Mesothelial cell of epicardium (in vitro differentiated cells): Measurements from ENCODE around the gene RSPH10B2. TPM values are rescaled to one million over a fixed set of nuclear protein-coding genes. Genes with fewer than 3 reads are reported as not detected.
"Not testable (repeated sequence)": the region's sequence is repeated elsewhere in the genome, so short reads cannot be mapped to it uniquely, and the experiment has no call there.

ENCODE experiments used
- DNase-seq, 2 experiments: peaks; one replicate each; pipeline ENCODE4 v3.0.0; 2021; ENCODE audit warnings: low spot score in 2 of 2; ENCODE audit not compliant: unreplicated experiment in 2 of 2
- H3K27ac Mint-ChIP-seq: 2 replicates; pipeline ENCODE4 v1.8.0; 2021; ENCODE audit warnings: mixed read lengths
- H3K27me3 Mint-ChIP-seq: 2 replicates; pipeline ENCODE4 v1.8.0; 2021; ENCODE audit warnings: low read depth, mixed read lengths
- H3K36me3 Mint-ChIP-seq: 2 replicates; pipeline ENCODE4 v1.8.0; 2021; ENCODE audit warnings: mixed read lengths
- H3K4me1 Mint-ChIP-seq: 2 replicates; pipeline ENCODE4 v1.8.0; 2021; ENCODE audit warnings: mixed read lengths
- H3K4me3 Mint-ChIP-seq: 2 replicates; pipeline ENCODE4 v1.8.0; 2021; ENCODE audit warnings: mild to moderate bottlenecking, moderate library complexity, mixed read lengths
- H3K9me3 Mint-ChIP-seq: 2 replicates; pipeline ENCODE4 v1.8.0; 2021; ENCODE audit warnings: mixed read lengths
- total RNA-seq: library from RNA; stranded (reverse); gene quantifications from 3 replicates; pipeline ENCODE4 v1.2.1, GENCODE V29; 2021

The RSPH10B2 gene
- total RNA-seq, 1 donor from 2014 or later: 0.45 TPM

DNA sequence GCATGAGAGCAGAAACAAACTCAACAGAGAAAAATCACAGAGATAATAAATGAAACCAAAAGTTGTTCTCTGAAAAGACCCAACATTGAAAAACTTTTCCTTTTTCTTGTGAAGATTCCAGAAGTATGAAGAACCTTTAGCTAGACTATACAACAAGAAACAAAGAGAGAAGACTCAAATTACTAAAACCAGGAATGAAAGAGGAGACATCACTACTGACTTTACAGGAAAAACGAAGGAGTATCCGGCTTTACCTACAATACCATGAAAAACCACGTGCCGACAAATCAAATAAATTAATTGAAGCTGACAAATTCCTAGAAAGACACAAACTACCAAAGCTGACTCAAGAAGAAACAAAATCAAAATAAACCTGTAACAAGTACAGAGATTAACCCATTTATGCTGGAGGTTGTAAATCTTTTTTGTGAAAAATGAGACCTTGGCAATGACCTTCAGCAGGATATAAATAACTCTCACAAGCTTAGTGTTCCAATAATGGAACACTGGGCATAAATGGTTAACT, 53.6 kb downstream of the RSPH10B2 start:
- H3K27ac Mint-ChIP-seq, DNase-seq, H3K36me3 Mint-ChIP-seq, H3K4me3 Mint-ChIP-seq, H3K27me3 Mint-ChIP-seq, H3K4me1 Mint-ChIP-seq, H3K9me3 Mint-ChIP-seq: not testable (repeated sequence)

DNA sequence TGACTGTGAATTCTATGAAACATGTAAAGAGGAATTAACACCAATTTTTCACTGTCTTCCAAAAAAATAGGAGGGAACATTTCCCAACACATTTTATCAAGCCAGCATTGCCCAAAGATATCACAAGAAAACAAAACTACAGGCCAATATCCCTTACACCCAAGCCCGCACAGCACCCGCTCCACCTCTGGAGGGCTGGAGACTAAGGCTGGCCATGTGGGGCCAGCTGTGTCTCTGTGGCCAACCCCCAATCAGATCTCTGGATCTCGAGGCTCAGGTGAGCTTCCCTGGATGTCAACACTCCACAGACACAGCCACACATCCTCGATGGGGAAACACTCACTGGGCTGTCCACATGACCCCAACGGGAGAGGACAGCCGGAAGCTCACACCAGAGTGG, 54.1 kb downstream of the RSPH10B2 start:
- not testable (repeated sequence) for H3K4me1 Mint-ChIP-seq, H3K4me3 Mint-ChIP-seq, H3K27me3 Mint-ChIP-seq, DNase-seq, H3K36me3 Mint-ChIP-seq, H3K9me3 Mint-ChIP-seq, H3K27ac Mint-ChIP-seq

DNA sequence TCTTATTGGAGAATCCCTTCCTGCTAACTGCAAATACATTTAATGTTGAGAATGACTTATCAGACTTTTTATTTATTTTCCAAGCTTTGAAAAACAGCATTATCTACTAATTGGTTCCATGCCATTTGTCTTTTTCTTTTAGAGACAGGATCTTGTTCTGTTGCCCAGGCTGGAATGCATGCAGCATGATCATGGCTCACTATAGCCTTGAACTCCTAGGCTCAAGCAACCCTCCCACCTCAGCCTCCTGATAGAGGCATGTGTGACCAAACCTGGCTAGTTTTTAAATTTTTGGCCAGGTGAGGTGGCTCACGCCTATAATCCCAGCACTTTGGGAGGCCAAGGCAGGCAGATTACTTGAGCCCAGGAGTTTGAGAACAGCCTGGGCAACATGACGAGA, 59.1 kb downstream of the RSPH10B2 start:
- H3K4me1 Mint-ChIP-seq, H3K4me3 Mint-ChIP-seq, DNase-seq, H3K27ac Mint-ChIP-seq, H3K9me3 Mint-ChIP-seq, H3K27me3 Mint-ChIP-seq, H3K36me3 Mint-ChIP-seq: not testable (repeated sequence)

DNA sequence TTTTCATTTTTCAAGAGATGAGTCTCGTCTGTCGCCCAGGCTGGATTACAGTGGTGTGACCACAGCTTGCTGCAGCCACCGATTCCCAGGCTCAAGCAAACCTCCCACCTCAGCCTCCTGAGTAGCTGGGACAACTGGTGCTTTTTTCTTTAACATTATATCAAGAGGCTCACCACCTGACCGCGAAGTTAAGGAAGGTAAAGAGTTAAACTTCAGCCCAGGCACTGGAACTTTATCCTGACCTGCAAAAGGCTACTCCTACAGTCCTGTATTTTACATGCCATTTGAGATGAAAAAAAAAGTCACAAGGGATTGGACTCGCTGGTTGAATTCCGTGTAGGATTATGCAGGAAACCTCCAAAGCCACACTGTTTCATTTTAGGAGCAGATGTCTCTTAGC, 61.6 kb downstream of the RSPH10B2 start:
- H3K4me3 Mint-ChIP-seq, H3K4me1 Mint-ChIP-seq, DNase-seq: not testable (repeated sequence)

DNA sequence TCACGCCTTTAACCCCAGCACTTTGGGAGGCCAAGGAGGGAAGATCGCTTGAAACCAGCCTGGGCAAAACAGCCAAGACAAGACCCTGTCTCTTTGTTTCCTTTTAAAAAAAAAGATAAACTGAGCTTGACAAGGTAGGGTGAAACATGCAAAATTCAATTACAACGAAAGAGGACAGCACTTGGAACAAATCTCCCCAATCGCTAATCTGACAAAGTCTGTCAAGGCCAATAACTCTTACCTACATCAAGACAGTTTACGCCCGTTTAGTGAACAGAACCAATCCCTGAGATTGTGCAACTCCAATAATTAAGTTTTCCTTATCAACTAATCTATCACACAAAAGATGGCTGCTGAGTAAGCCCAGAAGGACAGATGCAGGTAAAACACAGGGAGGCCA, 67.7 kb downstream of the RSPH10B2 start:
- not testable (repeated sequence) for H3K9me3 Mint-ChIP-seq, H3K27ac Mint-ChIP-seq, H3K4me1 Mint-ChIP-seq, DNase-seq, H3K27me3 Mint-ChIP-seq, H3K4me3 Mint-ChIP-seq
- peaks cover 11% of the 10 kb centered on the region for H3K36me3 Mint-ChIP-seq

More for the DNA sequence above, 61.6 kb downstream of the RSPH10B2 start:
- H3K9me3 Mint-ChIP-seq, H3K36me3 Mint-ChIP-seq, H3K27me3 Mint-ChIP-seq, H3K27ac Mint-ChIP-seq: not testable (repeated sequence)

DNA sequence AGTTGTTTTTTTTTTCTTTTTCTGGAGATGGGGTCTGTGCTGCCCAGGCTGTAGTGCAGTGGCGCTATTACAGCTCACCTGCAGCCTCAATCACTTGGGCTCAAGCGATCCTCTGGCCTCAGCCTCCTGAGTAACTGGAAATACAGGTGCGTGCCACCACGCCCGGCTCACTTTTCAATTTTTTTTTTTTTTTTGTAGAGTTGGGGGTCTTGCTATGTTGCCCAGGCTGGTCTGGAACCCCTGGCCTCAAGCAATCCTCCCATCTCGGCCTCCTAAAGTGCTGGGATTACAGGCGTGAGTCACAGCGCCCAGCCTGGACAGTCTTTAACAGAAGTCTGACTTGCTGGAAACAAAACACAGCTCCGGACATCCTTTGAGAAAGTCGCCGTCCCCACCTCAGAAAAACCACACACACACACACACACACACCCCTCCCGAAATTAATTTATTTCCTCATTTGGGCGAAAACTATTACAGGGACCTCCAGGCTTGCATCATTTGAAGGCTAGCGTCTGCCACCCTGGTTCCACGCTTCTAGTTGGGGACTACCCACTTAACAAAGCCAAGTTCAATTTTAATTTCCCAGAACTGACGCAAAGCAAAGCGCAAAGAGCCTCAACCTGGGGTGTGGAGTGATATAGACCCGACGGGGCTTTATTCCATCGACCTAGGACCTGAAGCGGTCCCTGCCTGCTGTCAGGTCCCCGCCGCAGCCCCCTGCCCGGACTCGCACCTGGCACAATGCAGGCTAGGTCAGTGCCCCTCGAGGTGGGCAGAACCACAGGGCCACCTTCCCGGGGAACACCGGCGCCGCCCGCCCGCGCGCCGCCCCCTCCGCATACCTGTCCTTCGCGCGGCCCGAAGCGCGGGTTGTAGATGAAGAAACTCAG, 71.6 kb downstream of the RSPH10B2 start:
- H3K4me1 Mint-ChIP-seq: not testable (repeated sequence)

DNA sequence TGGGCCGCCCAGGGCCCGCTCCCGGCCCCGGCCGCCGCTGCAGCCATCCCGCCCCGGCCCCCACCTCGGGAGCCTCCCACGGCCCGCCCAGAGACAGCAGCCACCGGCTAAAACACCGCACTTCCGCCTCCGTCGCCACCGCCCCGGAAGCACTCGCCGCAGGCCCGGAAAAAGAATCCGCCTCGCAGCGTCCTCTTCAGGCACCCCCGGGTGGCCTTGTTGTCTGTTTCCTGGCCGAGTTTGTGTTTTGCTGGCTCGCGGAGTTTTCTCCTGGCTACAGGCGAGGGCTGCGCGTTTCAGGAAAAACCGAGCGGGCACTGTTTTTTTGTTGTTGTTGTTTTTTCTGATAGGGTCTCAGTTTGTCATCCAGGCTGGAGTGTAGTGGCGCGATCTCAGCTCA, 72.2 kb downstream of the RSPH10B2 start, which contains the start of gene CCZ1B:
CCZ1B (minus strand) TSS at position 125 of the 400 bp plus-strand sequence; CDS start at position 47, 78 bp downstream.
- DNase-seq: peak; percentile 41 to 79
- peaks cover 28% of the 10 kb centered on the region for H3K27me3 Mint-ChIP-seq
- H3K27ac Mint-ChIP-seq: peak within 1 kb of the TSS; percentile 98
- H3K36me3 Mint-ChIP-seq, H3K9me3 Mint-ChIP-seq, H3K4me1 Mint-ChIP-seq: not testable (repeated sequence)
- H3K4me3 Mint-ChIP-seq: peak within 1 kb of the TSS; percentile 93

More for the DNA sequence above, 71.6 kb downstream of the RSPH10B2 start:
- not testable (repeated sequence) for H3K36me3 Mint-ChIP-seq, H3K27ac Mint-ChIP-seq, DNase-seq, H3K9me3 Mint-ChIP-seq
- Mint-ChIP-seq H3K27me3 (peaks cover 23% of the 10 kb centered on the region), H3K4me3 (peak overlapping the region; percentile 63)

DNA sequence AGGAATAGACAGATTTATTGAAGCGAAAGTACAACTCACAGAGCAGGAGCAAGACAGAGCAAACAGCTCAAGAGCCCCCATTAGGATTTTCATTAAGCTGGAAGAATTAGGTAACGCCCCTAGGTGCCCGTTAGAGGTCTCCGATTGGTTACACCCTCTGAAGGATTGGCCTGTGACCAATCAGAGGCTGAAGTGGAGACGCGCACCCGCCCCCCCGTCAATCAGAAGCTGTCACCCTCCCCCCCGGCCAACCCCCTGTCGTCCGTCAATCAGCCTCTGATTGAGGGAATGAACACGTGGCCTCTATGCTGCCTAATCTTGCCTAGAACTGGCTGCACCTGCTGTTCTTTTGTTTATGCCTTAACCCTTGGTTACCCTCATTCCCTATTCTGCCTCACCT, 73.3 kb downstream of the RSPH10B2 start:
- H3K9me3 Mint-ChIP-seq, DNase-seq, H3K4me1 Mint-ChIP-seq, H3K36me3 Mint-ChIP-seq: not testable (repeated sequence)
- peak overlapping the region; percentile 58 for H3K4me3 Mint-ChIP-seq
- peaks cover 38% of the 10 kb centered on the region for H3K27me3 Mint-ChIP-seq
- H3K27ac Mint-ChIP-seq: peak overlapping the region; percentile 50

DNA sequence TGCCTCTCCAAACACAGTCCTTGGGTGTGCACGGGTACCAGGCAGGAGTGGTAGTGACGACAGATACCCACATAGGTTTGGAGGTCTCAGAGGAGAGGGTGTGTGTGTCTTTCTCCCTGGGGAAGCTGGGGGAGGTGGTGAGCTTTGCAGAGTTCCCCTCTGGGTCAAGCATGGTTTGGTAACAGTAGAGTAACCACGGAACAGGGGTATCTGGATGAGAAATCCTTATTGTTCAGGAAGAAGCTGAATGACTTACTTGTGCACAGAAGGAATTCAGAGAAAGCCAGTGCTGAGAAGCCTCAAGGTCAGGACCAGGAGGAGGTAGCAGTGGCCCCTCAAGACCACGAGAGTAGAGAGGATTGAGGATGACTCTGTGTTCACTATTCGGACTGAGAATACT, 75.7 kb downstream of the RSPH10B2 start:
- not testable (repeated sequence) for DNase-seq, H3K27ac Mint-ChIP-seq

DNA sequence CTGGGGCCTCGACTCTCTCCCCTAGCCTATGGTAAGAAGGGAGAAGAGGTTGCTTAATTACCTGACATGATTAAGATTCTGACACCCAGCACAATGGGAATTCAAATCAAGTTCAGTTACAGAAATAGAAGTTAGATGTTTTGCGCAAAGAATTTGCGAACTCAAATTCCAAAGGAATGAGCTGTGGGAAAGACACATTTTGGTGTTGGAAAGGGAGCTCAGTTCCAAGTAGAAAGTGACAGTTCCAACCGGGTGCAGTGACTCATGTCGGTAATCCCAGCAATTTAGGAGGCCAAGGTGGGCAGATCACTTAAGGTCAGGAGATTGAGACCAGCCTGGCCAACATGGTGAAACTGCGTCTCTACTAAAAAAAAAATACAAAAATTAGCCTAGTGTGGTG, 76.1 kb downstream of the RSPH10B2 start:
- H3K4me3 Mint-ChIP-seq, H3K9me3 Mint-ChIP-seq, DNase-seq, H3K4me1 Mint-ChIP-seq, H3K27ac Mint-ChIP-seq, H3K36me3 Mint-ChIP-seq: not testable (repeated sequence)
- H3K27me3 Mint-ChIP-seq: peaks cover 57% of the 10 kb centered on the region

More for the DNA sequence above, 75.7 kb downstream of the RSPH10B2 start:
- not testable (repeated sequence) for H3K9me3 Mint-ChIP-seq, H3K36me3 Mint-ChIP-seq, H3K4me1 Mint-ChIP-seq, H3K4me3 Mint-ChIP-seq
- peaks cover 53% of the 10 kb centered on the region for H3K27me3 Mint-ChIP-seq
